ENCODE measurements around the gene LILRA2.
"Not testable (repeated sequence)": the region's sequence is repeated elsewhere in the genome, so short reads cannot be mapped to it uniquely, and the experiment has no call there.

LILRA2 gene

GRCh38 chr19:54560881-54561385 is 12.7 kb upstream of the LILRA2 start:
- ChIA-PET POLR2A (ENCODE audit: low non-redundant PET) (no interaction called here), CTCF (no interaction called here)
- no peak overlapping the region for H3K27ac ChIP-seq
- no peak for DNase-seq (ENCODE audit: low spot score)
- no peak for TF ChIP-seq CTCF (conservative IDR thresholded peaks at IDR 0.05; ENCODE audit: low read depth)

- POLR2A ChIA-PET (ENCODE audit: low non-redundant PET): no interaction called here
- H3K27ac ChIP-seq: no peak overlapping the region
- CTCF ChIA-PET: no interaction called here
- DNase-seq (ENCODE audit: low spot score): no peak
- no peak for TF ChIP-seq CTCF (conservative IDR thresholded peaks at IDR 0.05; ENCODE audit: low read depth)
These were observed 11.8 kb upstream of the LILRA2 start for GRCh38 chr19:54561840-54562239.

GRCh38 chr19:54563206-54563605 is 10.4 kb upstream of the LILRA2 start:
- DNase-seq (ENCODE audit: low spot score); H3K27ac ChIP-seq; CTCF ChIA-PET; POLR2A ChIA-PET (ENCODE audit: low non-redundant PET): not testable (repeated sequence)

- TF ChIP-seq CTCF (conservative IDR thresholded peaks at IDR 0.05; ENCODE audit: low read depth): no peak
- no peak overlapping the region for H3K27ac ChIP-seq
- ChIA-PET POLR2A (ENCODE audit: low non-redundant PET) (no interaction called here), CTCF (no interaction called here)
- no peak for DNase-seq (ENCODE audit: low spot score)
These were observed 3.3 kb upstream of the LILRA2 start for GRCh38 chr19:54570316-54570715.

GRCh38 chr19:54571715-54572615 is 1.6 kb upstream of the LILRA2 start:
- CTCF ChIA-PET; H3K27ac ChIP-seq; DNase-seq (ENCODE audit: low spot score): not testable (repeated sequence)
- POLR2A ChIA-PET (ENCODE audit: low non-redundant PET): interaction anchor here (0.6 kb wide), 1 partner anchor 411 kb away, joined by 3 read pairs; no protein-coding TSS in a partner anchor

- no peak overlapping the region for H3K27ac ChIP-seq
- DNase-seq (ENCODE audit: low spot score): no peak
- TF ChIP-seq CTCF (conservative IDR thresholded peaks at IDR 0.05; ENCODE audit: low read depth): no peak
- POLR2A ChIA-PET (ENCODE audit: low non-redundant PET): no interaction called here
- CTCF ChIA-PET: no interaction called here
These were observed 786 bp upstream of the LILRA2 start for GRCh38 chr19:54572696-54573311.

- TF ChIP-seq CTCF (conservative IDR thresholded peaks at IDR 0.05; ENCODE audit: low read depth): no peak
- no peak overlapping the region for H3K27ac ChIP-seq
- no peak for DNase-seq (ENCODE audit: low spot score)
- ChIA-PET CTCF (interaction anchor here (0.6 kb wide), 1 partner anchor 219 kb away, joined by 3 read pairs; no protein-coding TSS in a partner anchor), POLR2A (ENCODE audit: low non-redundant PET) (no interaction called here)
These were observed 461 bp downstream of the LILRA2 start for GRCh38 chr19:54574051-54574450.
